HG02970 (cell line): Measurements from ENCODE around the gene OTOGL.
"Not testable (repeated sequence)": the region's sequence is repeated elsewhere in the genome, so short reads cannot be mapped to it uniquely, and the experiment has no call there.

Experiments used
- ATAC-seq: cut with Tn5 transposase; IDR thresholded peaks from one replicate; pipeline ENCODE4 v1.9.1; 2021; ENCODE audit warnings: mild to moderate bottlenecking, moderate library complexity, moderate number of reproducible peaks; ENCODE audit not compliant: unreplicated experiment, low FRiP score

The OTOGL gene

GRCh38 chr12:80118565-80119324, 19.4 kb downstream of the OTOGL start:
- no peak for ATAC-seq

- ATAC-seq: no peak
These were observed 21.7 kb downstream of the OTOGL start for GRCh38 chr12:80120994-80121393.

GRCh38 chr12:80121661-80122060, 22.3 kb downstream of the OTOGL start:
- ATAC-seq: no peak

GRCh38 chr12:80129895-80130530, 30.7 kb downstream of the OTOGL start:
- ATAC-seq: no peak

GRCh38 chr12:80135624-80136023, 36.3 kb downstream of the OTOGL start:
- ATAC-seq: no peak

- no peak for ATAC-seq
These were observed 40.7 kb downstream of the OTOGL start for GRCh38 chr12:80140005-80140404.

DNA sequence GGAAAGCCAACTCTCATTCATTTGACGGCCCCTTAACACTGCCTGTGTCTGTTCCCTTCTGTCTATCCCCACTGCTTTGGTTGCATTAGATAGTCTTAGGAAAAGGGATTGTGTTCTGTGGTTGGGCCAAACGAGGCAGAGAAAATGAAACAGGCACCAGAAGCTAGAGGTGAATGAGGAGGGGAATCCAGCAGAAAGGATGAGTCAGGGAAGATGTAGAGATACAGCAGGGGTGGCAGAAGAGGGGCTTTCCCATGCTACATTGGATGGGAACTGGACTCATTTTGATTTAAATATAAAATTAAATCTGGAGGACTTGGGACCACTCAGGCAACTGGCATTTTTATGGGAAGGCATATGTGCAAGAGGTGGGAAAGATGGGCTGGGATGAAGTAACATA, 43.3 kb downstream of the OTOGL start:
- ATAC-seq: no peak

- no peak for ATAC-seq
These were observed 44.2 kb downstream of the OTOGL start for GRCh38 chr12:80143537-80143936.

DNA sequence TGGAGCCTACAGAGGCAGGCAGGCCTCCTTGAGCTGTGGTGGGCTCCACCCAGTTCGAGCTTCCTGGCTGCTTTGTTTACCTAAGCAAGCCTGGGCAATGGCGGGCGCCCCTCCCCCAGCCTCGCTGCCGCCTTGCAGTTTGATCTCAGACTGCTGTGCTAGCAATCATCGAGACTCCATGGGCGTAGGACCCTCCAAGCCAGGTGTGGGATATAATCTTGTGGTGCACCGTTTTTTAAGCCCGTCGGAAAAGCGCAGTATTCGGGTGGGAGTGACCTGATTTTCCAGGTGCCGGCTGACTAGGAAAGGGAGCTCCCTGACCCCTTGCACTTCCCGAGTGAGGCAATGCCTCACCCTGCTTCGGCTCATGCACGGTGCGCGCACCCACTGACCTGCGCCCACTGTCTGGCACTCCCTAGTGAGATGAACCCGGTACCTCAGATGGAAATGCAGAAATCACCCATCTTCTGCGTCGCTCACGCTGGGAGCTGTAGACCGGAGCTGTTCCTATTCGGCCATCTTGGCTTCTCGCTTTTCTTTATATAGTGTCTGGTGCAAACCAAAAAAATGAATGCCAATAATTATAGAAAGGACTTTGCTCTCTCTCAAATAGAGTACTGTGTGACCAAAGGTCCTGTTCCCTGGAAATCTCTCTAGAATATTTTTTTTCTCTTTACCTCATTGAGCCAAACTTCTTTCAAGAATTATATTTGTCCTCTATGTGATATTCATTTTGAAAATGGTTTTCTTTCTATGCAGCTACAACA, 50.4 kb downstream of the OTOGL start:
- ATAC-seq: not testable (repeated sequence)

- ATAC-seq: no peak
These were observed 51.8 kb downstream of the OTOGL start for GRCh38 chr12:80151131-80151530.

- ATAC-seq: no peak
These were observed 54.9 kb downstream of the OTOGL start for GRCh38 chr12:80154261-80154660.

GRCh38 chr12:80156306-80156705, 57.0 kb downstream of the OTOGL start:
- ATAC-seq: no peak

GRCh38 chr12:80157645-80158044, 58.3 kb downstream of the OTOGL start:
- no peak for ATAC-seq

- no peak for ATAC-seq
These were observed 62.3 kb downstream of the OTOGL start for GRCh38 chr12:80161612-80162011.

DNA sequence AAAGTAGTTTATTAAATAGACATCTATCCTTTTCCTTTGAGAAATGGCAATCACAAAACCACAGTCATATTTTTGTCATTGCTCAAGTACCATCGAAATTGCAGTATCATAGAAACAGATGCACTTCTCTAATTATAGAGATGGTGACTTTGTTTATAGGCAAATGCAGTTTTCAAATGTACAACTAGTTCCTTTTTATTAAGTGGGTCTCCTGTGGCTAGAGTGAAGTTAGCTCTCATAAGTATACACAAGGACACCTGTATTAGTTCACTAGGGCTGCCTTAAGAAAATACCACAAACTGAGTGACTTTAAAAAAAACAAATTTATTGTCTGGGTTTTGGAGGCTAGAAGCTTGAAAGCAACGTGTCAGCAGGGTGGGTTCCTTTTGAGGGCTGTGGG, 62.8 kb downstream of the OTOGL start:
- ATAC-seq: no peak

- ATAC-seq: no peak
These were observed 66.4 kb downstream of the OTOGL start for GRCh38 chr12:80165746-80166145.

GRCh38 chr12:80166751-80167150, 67.4 kb downstream of the OTOGL start:
- no peak for ATAC-seq

GRCh38 chr12:80168936-80169335, 69.6 kb downstream of the OTOGL start:
- ATAC-seq: no peak

DNA sequence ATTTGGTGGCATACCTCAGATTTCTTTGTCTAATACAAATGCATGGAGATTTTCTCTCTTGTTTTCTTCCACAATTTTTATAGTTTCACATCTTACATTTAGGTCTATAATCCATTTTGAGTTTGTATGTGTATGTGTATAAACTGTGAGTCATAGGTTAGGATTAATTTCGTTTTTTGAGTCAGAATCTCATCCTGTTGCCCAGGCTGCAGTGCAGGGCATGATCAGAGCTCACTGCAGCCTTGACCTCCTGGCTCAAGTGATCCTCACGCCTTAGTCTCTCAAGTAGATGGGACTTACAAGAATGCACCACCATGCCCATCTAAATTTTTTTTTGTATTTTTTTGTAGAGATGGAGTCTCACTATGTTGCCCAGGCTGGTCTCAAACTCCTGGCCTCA, 71.6 kb downstream of the OTOGL start:
- no peak for ATAC-seq

GRCh38 chr12:80173083-80173864, 73.9 kb downstream of the OTOGL start:
- no peak for ATAC-seq
